Transverse colon (tissue), 4 donors: ENCODE measurements around the gene CGNL1. TPM values are rescaled to one million over a fixed set of nuclear protein-coding genes. Genes with fewer than 3 reads are reported as not detected.

Experiments
- DNase-seq: peaks from one replicate; pipeline ENCODE4 v3.0.0-alpha.2; 2019
- H3K27ac ChIP-seq, 4 donors: fragments of 200-600 bp; sonication (generic); 2 replicates each; pipeline ENCODE4 v1.5.1; 2016 to 2018; ENCODE audit warnings: inconsistent platforms in 4 of 4
- H3K27me3 ChIP-seq: fragments of 200-600 bp; sonication (generic); 2 replicates; pipeline ENCODE4 v1.5.1; 2017; ENCODE audit warnings: inconsistent platforms
- H3K36me3 ChIP-seq, 4 donors: fragments of 200-600 bp; sonication (generic); 2 replicates each; pipeline ENCODE4 v1.5.1; 2017 to 2019; ENCODE audit warnings: inconsistent platforms in 4 of 4
- H3K4me1 ChIP-seq, 4 donors: fragments of 200-600 bp; sonication (generic); 2 replicates each; pipeline ENCODE4 v1.5.1; 2017 to 2020; ENCODE audit warnings: inconsistent platforms in 4 of 4
- H3K4me3 ChIP-seq, 4 donors: fragments of 200-600 bp; sonication (generic); 1 replicate in 1 of 4; 2 replicates in 3 of 4; pipeline versions ENCODE4 v1.5.1 to v1.6.1; 2017 to 2019; ENCODE audit warnings: inconsistent platforms in 4 of 4
- H3K9me3 ChIP-seq, 2 donors: fragments of 200-600 bp; sonication (generic); 2 replicates each; pipeline ENCODE4 v1.5.1; 2017 to 2019; ENCODE audit warnings: inconsistent platforms in 2 of 2
- EP300 ChIP-seq: sonication (generic); formaldehyde crosslinking; IDR thresholded peaks from one replicate; pipeline ENCODE4 v1.6.1; 2017; ENCODE audit warnings: antibody characterized with exemption, low read depth
- POLR2A ChIP-seq: fragments of 450-650 bp; IDR thresholded peaks from one replicate; pipeline ENCODE4 v1.6.1; 2016; ENCODE audit warnings: antibody characterized with exemption, mild to moderate bottlenecking, moderate library complexity
- POLR2AphosphoS5 ChIP-seq, 3 donors: sonication (generic); formaldehyde crosslinking; IDR thresholded peaks; one replicate each; pipeline ENCODE4 v1.6.1; 2016; ENCODE audit warnings: antibody characterized with exemption in 3 of 3
- WGBS, 2 donors: methylation state at CpG; one replicate each; pipeline ENCODE4 v1.1.5; 2018; ENCODE audit warnings: low coverage in 1 of 2; 5-methylcytosine and 5-hydroxymethylcytosine counted together
- in situ Hi-C, 4 donors: fragments of 200-750 bp; cut with MboI; loops; one replicate each; pipeline versions ENCODE4 v1.15.0 to v1.15.1; 2017; ENCODE audit warnings: low sequenced_read_pairs in 3 of 4, low pct_ligation_motif_present in 1 of 4, low pct_unique_long_range_greater_than_20kb in 1 of 4
- intact Hi-C: fragments of 100-400 bp; cut with DNase I; formaldehyde crosslinking; loops from one replicate; pipeline ENCODE4 v1.15.1; 2023; ENCODE audit warnings: low total_unique reads
- total RNA-seq, 4 donors: library from RNA; depleted of rRNA; stranded (reverse); fragments of >200 nt; gene quantifications; one replicate each; pipeline ENCODE4 v1.1.0, GENCODE V29; 2016
- TF ChIP-seq, protein P1 (sequence below), 5 experiments: fragments of 200-600 bp in 3 of 5; fragments of 450-650 bp in 2 of 5; sonication (generic) in 3 of 5; IDR thresholded peaks; 1 replicate in 2 of 5; 2 replicates in 3 of 5; pipeline ENCODE4 v1.5.1; 2016 to 2017; ENCODE audit warnings: antibody characterized with exemption in 5 of 5, inconsistent platforms in 3 of 5, mild to moderate bottlenecking in 2 of 5, moderate library complexity in 1 of 5

CGNL1 gene
- total RNA-seq, 4 donors from 2014 or later = 1.1 to 2.2 (median 1.8) TPM

DNA sequence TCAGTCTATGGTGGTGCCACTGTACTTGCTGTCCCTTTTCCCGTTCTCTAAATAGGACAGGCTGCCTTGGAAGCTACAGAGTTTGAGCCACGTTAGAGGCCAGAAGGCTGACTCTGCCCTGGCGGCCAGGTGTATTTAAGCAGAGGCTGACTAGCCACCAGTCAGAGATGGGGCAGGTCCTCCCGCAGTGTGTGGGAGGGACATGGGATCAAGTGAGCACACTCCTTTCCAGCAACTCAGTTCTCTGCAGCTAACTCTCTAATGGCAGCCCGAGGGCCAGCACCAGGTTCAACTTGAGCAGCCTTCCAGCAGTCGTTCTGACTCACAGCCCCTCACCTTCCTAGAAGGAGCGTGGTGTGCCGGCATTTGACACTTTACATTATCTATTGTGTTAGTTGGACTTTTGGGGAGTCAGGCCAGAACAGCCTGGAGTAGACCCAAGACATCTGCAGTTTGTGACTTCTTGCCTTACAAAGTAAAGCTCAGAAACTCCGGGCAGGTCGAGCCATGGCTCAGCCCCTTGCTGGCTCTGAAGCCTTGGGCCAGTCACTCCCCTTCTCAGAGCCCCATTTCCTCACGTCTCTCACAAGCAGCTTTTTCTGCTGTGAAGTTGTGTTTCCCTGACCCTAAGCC, 168.7 kb downstream of the CGNL1 start:
- Histone ChIP-seq H3K4me3 (no peak overlapping the region), H3K9me3 (no peaks in the 10 kb centered on the region), H3K27ac (no peak overlapping the region), H3K4me1 (peaks cover 0 to 6% (median 2%) of the 10 kb centered on the region in 4 donors), H3K27me3 (no peaks in the 10 kb centered on the region), H3K36me3 (no peaks in the 10 kb centered on the region)
- 80 to 87% methylated on average over 1 to 11 of the region's 11 CpGs for WGBS, 2 donors
- TF ChIP-seq POLR2A (no peak), EP300 (no peak)
- TF ChIP-seq, protein P1, sequence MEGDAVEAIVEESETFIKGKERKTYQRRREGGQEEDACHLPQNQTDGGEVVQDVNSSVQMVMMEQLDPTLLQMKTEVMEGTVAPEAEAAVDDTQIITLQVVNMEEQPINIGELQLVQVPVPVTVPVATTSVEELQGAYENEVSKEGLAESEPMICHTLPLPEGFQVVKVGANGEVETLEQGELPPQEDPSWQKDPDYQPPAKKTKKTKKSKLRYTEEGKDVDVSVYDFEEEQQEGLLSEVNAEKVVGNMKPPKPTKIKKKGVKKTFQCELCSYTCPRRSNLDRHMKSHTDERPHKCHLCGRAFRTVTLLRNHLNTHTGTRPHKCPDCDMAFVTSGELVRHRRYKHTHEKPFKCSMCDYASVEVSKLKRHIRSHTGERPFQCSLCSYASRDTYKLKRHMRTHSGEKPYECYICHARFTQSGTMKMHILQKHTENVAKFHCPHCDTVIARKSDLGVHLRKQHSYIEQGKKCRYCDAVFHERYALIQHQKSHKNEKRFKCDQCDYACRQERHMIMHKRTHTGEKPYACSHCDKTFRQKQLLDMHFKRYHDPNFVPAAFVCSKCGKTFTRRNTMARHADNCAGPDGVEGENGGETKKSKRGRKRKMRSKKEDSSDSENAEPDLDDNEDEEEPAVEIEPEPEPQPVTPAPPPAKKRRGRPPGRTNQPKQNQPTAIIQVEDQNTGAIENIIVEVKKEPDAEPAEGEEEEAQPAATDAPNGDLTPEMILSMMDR (IDR thresholded peaks at IDR 0.05) = no peak
- intact Hi-C loops (no loop called here), in situ Hi-C loops (loop anchor here in 2 of 4 donors (25.0 kb wide), 2 partner anchors 383 to 1058 kb away; no protein-coding TSS in a partner anchor)
- DNase-seq = no peak

- H3K27ac ChIP-seq = no peak overlapping the region
- no peak overlapping the region for H3K4me3 ChIP-seq
- H3K9me3 ChIP-seq = no peaks in the 10 kb centered on the region
- TF ChIP-seq POLR2AphosphoS5 (IDR thresholded peaks at IDR 0.05) (no peak), EP300 (no peak), POLR2A (no peak)
- TF ChIP-seq, protein P1 (IDR thresholded peaks at IDR 0.05) = no peak
- 92% methylated on average over 8 of the region's 8 CpGs; no CpG with 5 or more reads in 1 of the 2 donors for WGBS, 2 donors
- peaks cover 0 to 12% (median 6%) of the 10 kb centered on the region in 4 donors for H3K4me1 ChIP-seq
- in situ Hi-C loops = loop anchor here in 2 of 4 donors (25.0 kb wide), 2 partner anchors 384 to 1059 kb away; no protein-coding TSS in a partner anchor
- H3K27me3 ChIP-seq = no peaks in the 10 kb centered on the region
- intact Hi-C loops = no loop called here
- H3K36me3 ChIP-seq = no peaks in the 10 kb centered on the region
- no peak for DNase-seq
These were observed 169.7 kb downstream of the CGNL1 start for GRCh38 chr15:57545995-57546394.

GRCh38 chr15:57547243-57547755, 171.0 kb downstream of the CGNL1 start:
- H3K27me3 ChIP-seq = no peaks in the 10 kb centered on the region
- in situ Hi-C loops (loop anchor here in 2 of 4 donors (25.0 kb wide), 2 partner anchors 385 to 1060 kb away; no protein-coding TSS in a partner anchor), intact Hi-C loops (no loop called here)
- H3K27ac ChIP-seq = no peak overlapping the region
- peaks cover 0 to 15% (median 6%) of the 10 kb centered on the region in 4 donors for H3K4me1 ChIP-seq
- WGBS, 2 donors = 87% methylated on average over 11 of the region's 11 CpGs; no CpG with 5 or more reads in 1 of the 2 donors
- no peak overlapping the region for H3K4me3 ChIP-seq
- DNase-seq = no peak
- H3K9me3 ChIP-seq = no peaks in the 10 kb centered on the region
- TF ChIP-seq POLR2A = no peak
- TF ChIP-seq, protein P1 (IDR thresholded peaks at IDR 0.05) = no peak
- H3K36me3 ChIP-seq = no peaks in the 10 kb centered on the region

DNA sequence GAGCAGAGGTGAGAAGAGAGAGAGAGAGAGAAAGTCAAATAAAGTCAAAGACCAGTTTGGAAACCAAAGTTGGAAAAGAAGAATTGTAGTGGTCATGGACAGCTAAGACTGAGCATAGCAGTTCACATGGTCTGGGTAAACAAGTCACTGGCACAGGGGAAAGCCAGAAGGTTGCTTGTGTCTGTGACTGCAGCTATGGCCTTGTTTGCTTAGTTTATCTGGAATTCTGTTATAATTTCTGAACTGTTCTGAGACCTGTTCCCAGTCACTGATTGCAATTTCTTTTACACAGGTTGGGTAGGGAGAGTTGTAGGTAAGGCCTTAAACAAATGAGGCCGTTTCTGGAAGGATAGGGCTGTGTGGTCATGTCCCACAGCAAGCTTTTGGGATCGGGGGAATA, 172.0 kb downstream of the CGNL1 start:
- H3K27ac ChIP-seq = peak overlapping the region; percentile 23 to 64 (median 61)
- intact Hi-C loops (no loop called here), in situ Hi-C loops (loop anchor here in 2 of 4 donors (25.0 kb wide), 2 partner anchors 386 to 1061 kb away; no protein-coding TSS in a partner anchor)
- no peaks in the 10 kb centered on the region for H3K27me3 ChIP-seq
- no peak for DNase-seq
- no peak for TF ChIP-seq POLR2AphosphoS5 (IDR thresholded peaks at IDR 0.05)
- TF ChIP-seq, protein P1 (IDR thresholded peaks at IDR 0.05) = no peak
- TF ChIP-seq POLR2A = no peak
- no peak for TF ChIP-seq EP300
- peaks cover 0 to 15% (median 6%) of the 10 kb centered on the region in 4 donors for H3K4me1 ChIP-seq
- WGBS, 2 donors = 47 to 51% methylated on average over 2 of the region's 2 CpGs
- no peaks in the 10 kb centered on the region for H3K9me3 ChIP-seq
- H3K36me3 ChIP-seq = no peaks in the 10 kb centered on the region
- H3K4me3 ChIP-seq = no peak overlapping the region
